Common myeloid progenitor, CD34-positive (primary cell): ENCODE measurements around the gene PLPPR3.

Experiments
- CTCF ChIA-PET: fragments of 350-600 bp; sonication (Branson Sonifier 250); formaldehyde crosslinking; loops from one replicate; lab custom pipeline; 2021; ENCODE audit warnings: antibody characterized with exemption; lab: Charles Lee
- POLR2A ChIA-PET: fragments of 350-600 bp; sonication (Branson Sonifier 250); formaldehyde crosslinking; loops from one replicate; lab custom pipeline; 2021; ENCODE audit warnings: antibody characterized with exemption; lab: Charles Lee
- DNase-seq, 3 donors: peaks; one replicate each; pipeline versions ENCODE4 v3.0.0 to v3.0.0-alpha.2; 2013
- H3K27ac ChIP-seq, 2 experiments: 1 replicate in 1 of 2; 2 replicates in 1 of 2; pipeline ENCODE4 v1.7.0; 2013; ENCODE audit warnings: inconsistent platforms in 2 of 2, low read length in 2 of 2, mild to moderate bottlenecking in 2 of 2, low read depth in 1 of 2, moderate library complexity in 1 of 2; ENCODE audit not compliant: severe bottlenecking in 2 of 2, insufficient read depth in 1 of 2, poor library complexity in 1 of 2
- H3K27me3 ChIP-seq, 5 experiments: replicated peaks in 2 of 5; 1 replicate in 3 of 5; 2 replicates in 2 of 5; pipeline versions ENCODE4 v1.6.1 to v1.7.0; 2013; ENCODE audit warnings: low read length in 4 of 5, mild to moderate bottlenecking in 2 of 5, moderate library complexity in 2 of 5, inconsistent platforms in 1 of 5; ENCODE audit not compliant: insufficient read depth in 5 of 5, control insufficient read depth in 4 of 5
- H3K36me3 ChIP-seq, 4 experiments: 1 replicate in 2 of 4; 2 replicates in 2 of 4; pipeline versions ENCODE4 v1.6.1 to v1.7.0; 2013; ENCODE audit warnings: low read length in 3 of 4, control low read depth in 1 of 4, mild to moderate bottlenecking in 1 of 4; ENCODE audit not compliant: control insufficient read depth in 4 of 4, insufficient read depth in 4 of 4
- H3K4me1 ChIP-seq, 4 experiments: 1 replicate in 3 of 4; 2 replicates in 1 of 4; pipeline versions ENCODE4 v1.6.1 to v1.7.1; 2013; ENCODE audit warnings: low read length in 3 of 4, mild to moderate bottlenecking in 3 of 4, control low read depth in 1 of 4, inconsistent platforms in 1 of 4, moderate library complexity in 1 of 4; ENCODE audit not compliant: control insufficient read depth in 4 of 4, insufficient read depth in 4 of 4; ENCODE audit errors: control extremely low read depth in 1 of 4
- H3K4me3 ChIP-seq, 7 experiments: 1 replicate in 4 of 7; 2 replicates in 3 of 7; pipeline versions ENCODE4 v1.5.1 to v1.7.0; 2013; ENCODE audit warnings: mild to moderate bottlenecking in 7 of 7, low read length in 6 of 7, moderate library complexity in 6 of 7, inconsistent platforms in 2 of 7, low read depth in 2 of 7, control low read depth in 1 of 7; ENCODE audit not compliant: insufficient read depth in 4 of 7, control insufficient read depth in 1 of 7; ENCODE audit errors: extremely low read depth in 1 of 7
- H3K9me3 ChIP-seq, 5 experiments: 1 replicate in 4 of 5; 2 replicates in 1 of 5; pipeline versions ENCODE4 v1.6.1 to v1.7.1; 2013; ENCODE audit warnings: low read length in 4 of 5, mild to moderate bottlenecking in 2 of 5, inconsistent platforms in 1 of 5, low read depth in 1 of 5, moderate library complexity in 1 of 5; ENCODE audit not compliant: control insufficient read depth in 4 of 5, insufficient read depth in 2 of 5; ENCODE audit errors: control extremely low read depth in 1 of 5
- whole genome bisulfite sequencing: methylation state at CpG from one replicate; pipeline ENCODE4 v1.1.5; 2013; ENCODE audit not compliant: insufficient coverage; 5-methylcytosine and 5-hydroxymethylcytosine counted together

The PLPPR3 gene

GRCh38 chr19:784541-784940 is 37.2 kb downstream of the PLPPR3 start:
- ChIA-PET CTCF (interaction anchor here (0.8 to 1.8 kb wide), 2 partner anchors 10 to 12 kb away, joined by 5 read pairs; no protein-coding TSS in a partner anchor), POLR2A (no interaction called here)
- Histone ChIP-seq H3K9me3 (no peaks in the 10 kb centered on the region), H3K27me3 (peaks cover 0 to under 1% (median 0%) of the 10 kb centered on the region in 5 experiments), H3K27ac (no peak overlapping the region), H3K4me3 (no peak overlapping the region), H3K4me1 (peaks cover 0 to 13% (median 11%) of the 10 kb centered on the region in 4 experiments), H3K36me3 (no peaks in the 10 kb centered on the region)
- DNase-seq, result no peak
- 94% methylated on average over 10 of the region's 13 CpGs for WGBS

- ChIA-PET CTCF (no interaction called here), POLR2A (no interaction called here)
- Histone ChIP-seq H3K9me3 (no peaks in the 10 kb centered on the region), H3K27ac (no peak overlapping the region), H3K27me3 (peaks cover 0 to 2% (median 0%) of the 10 kb centered on the region in 5 experiments), H3K4me3 (no peak overlapping the region), H3K36me3 (no peaks in the 10 kb centered on the region), H3K4me1 (no peaks in the 10 kb centered on the region)
- no peak for DNase-seq
- WGBS, result 87% methylated on average over 29 of the region's 30 CpGs
Measured at GRCh38 chr19:782878-783668, 38.7 kb downstream of the PLPPR3 start.

- H3K4me1 ChIP-seq, result no peaks in the 10 kb centered on the region
- peaks cover 0 to 2% (median 0%) of the 10 kb centered on the region in 5 experiments for H3K27me3 ChIP-seq
- WGBS, result 88% methylated on average over 28 of the region's 29 CpGs
- H3K36me3 ChIP-seq, result no peaks in the 10 kb centered on the region
- no peaks in the 10 kb centered on the region for H3K9me3 ChIP-seq
- POLR2A ChIA-PET, result interaction anchor here (0.6 kb wide), 1 partner anchor 97 kb away, joined by 4 read pairs; no protein-coding TSS in a partner anchor
- CTCF ChIA-PET, result no interaction called here
- DNase-seq, result no peak
- H3K27ac ChIP-seq, result no peak overlapping the region
- H3K4me3 ChIP-seq, result no peak overlapping the region
Measured at GRCh38 chr19:782185-782877, 39.4 kb downstream of the PLPPR3 start.

- H3K27ac ChIP-seq, result no peak overlapping the region
- POLR2A ChIA-PET, result interaction anchor here (0.6 kb wide), 1 partner anchor 97 kb away, joined by 4 read pairs; no protein-coding TSS in a partner anchor
- peaks cover 0 to 2% (median 0%) of the 10 kb centered on the region in 5 experiments for H3K27me3 ChIP-seq
- H3K4me1 ChIP-seq, result no peaks in the 10 kb centered on the region
- DNase-seq, result no peak
- no peaks in the 10 kb centered on the region for H3K36me3 ChIP-seq
- CTCF ChIA-PET, result interaction anchor here (0.6 kb wide), 1 partner anchor 39 kb away, joined by 4 read pairs; no protein-coding TSS in a partner anchor
- H3K9me3 ChIP-seq, result no peaks in the 10 kb centered on the region
- WGBS, result 100% methylated on average over 15 of the region's 19 CpGs
- no peak overlapping the region for H3K4me3 ChIP-seq
Measured at GRCh38 chr19:781800-782184, 40.0 kb downstream of the PLPPR3 start.

- H3K9me3 ChIP-seq, result no peaks in the 10 kb centered on the region
- no peak overlapping the region for H3K27ac ChIP-seq
- CTCF ChIA-PET, result no interaction called here
- no peak overlapping the region for H3K4me3 ChIP-seq
- DNase-seq, result no peak
- POLR2A ChIA-PET, result no interaction called here
- peaks cover 0 to 2% (median 0%) of the 10 kb centered on the region in 5 experiments for H3K27me3 ChIP-seq
- WGBS, result 99% methylated on average over 15 of the region's 15 CpGs
- no peaks in the 10 kb centered on the region for H3K4me1 ChIP-seq
- H3K36me3 ChIP-seq, result no peaks in the 10 kb centered on the region
Measured at GRCh38 chr19:780935-781334, 40.8 kb downstream of the PLPPR3 start.

GRCh38 chr19:778910-779653 is 42.7 kb downstream of the PLPPR3 start:
- ChIA-PET POLR2A (no interaction called here), CTCF (no interaction called here)
- no peak for DNase-seq
- Histone ChIP-seq H3K27me3 (peaks cover 0 to 2% (median 0%) of the 10 kb centered on the region in 5 experiments), H3K27ac (no peak overlapping the region), H3K4me1 (no peaks in the 10 kb centered on the region), H3K4me3 (no peak overlapping the region), H3K9me3 (no peaks in the 10 kb centered on the region), H3K36me3 (no peaks in the 10 kb centered on the region)
- 88% methylated on average over 36 of the region's 36 CpGs for WGBS
